ENCODE measurements around the gene KRT7.
A peak's percentile ranks its signal among the peaks of the same experiment; 100 is the strongest.

The KRT7 gene

DNA sequence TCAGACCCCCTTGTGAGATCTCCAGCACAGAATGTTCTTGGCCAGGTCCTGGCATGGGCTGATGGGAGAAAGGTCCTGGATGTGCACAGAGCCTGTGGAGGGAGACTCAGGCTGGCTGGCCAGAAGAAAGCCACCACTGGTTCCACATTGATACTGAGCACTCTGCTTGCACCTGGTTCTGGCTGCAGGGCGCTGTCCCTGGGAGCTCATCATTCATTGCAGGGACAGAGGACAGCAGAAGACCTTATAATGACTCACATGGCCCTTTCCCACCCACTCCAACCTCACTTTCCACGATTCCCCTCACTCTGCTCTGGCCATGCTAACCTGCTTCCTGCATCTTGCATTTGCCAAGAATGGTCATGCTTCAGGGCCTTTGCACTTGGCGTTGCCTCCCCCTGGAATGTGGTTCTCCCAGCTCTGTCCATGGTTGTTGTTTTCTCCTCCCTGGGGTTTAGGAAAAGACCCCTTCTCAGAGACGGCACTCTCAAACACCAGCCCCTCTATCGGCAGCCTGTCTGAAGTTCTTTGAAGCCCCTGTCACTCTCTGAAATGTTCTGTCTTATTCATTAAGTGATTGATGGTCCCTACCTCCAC lies 10.3 kb downstream of the KRT7 start:
- TF ChIP-seq, protein P1, sequence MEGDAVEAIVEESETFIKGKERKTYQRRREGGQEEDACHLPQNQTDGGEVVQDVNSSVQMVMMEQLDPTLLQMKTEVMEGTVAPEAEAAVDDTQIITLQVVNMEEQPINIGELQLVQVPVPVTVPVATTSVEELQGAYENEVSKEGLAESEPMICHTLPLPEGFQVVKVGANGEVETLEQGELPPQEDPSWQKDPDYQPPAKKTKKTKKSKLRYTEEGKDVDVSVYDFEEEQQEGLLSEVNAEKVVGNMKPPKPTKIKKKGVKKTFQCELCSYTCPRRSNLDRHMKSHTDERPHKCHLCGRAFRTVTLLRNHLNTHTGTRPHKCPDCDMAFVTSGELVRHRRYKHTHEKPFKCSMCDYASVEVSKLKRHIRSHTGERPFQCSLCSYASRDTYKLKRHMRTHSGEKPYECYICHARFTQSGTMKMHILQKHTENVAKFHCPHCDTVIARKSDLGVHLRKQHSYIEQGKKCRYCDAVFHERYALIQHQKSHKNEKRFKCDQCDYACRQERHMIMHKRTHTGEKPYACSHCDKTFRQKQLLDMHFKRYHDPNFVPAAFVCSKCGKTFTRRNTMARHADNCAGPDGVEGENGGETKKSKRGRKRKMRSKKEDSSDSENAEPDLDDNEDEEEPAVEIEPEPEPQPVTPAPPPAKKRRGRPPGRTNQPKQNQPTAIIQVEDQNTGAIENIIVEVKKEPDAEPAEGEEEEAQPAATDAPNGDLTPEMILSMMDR (conservative IDR thresholded peaks at IDR 0.05; ENCODE audit: low read length) = no peak
- no peak for DNase-seq (ENCODE audit: low read depth)
- no peak overlapping the region for H3K4me3 ChIP-seq (ENCODE audit: low read length)

DNA sequence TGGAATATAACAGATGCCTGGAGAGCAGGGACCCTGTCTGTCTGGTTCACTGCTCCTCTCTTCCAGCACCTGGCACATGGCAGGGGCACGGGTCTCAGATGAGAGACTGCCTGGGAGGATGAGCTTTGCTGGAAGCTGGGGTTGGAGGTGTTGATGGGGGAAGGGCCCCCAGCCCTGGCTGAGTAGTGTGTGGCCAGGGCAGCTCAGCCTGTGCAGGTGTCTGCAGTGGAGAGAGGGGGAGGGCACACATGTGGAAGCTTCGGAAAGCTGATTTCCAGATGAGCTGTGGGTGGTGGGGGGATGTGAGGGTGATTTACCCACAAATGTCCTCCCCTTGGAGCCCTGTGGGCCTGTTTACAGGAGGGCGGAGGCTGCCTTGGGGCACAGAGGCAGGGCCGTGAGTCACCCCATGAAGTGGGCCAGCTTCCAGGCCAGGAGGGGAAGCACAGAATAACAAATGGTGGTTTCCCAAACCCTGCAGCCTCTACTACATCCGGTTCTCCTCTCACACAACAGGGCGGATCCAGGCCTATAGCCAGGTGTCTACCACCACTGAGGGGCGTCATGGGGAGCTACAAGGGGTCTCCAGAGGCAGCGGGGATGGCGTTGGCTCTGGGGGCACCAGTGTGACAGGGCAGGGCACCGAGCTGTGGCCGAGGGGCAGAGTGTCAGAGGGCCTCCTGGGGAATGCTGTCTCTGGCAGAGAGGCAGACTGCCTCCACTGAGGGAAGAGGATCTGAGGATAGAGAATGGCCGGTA lies 11.0 kb downstream of the KRT7 start:
- peak; percentile 92 for DNase-seq (ENCODE audit: low read depth)

DNA sequence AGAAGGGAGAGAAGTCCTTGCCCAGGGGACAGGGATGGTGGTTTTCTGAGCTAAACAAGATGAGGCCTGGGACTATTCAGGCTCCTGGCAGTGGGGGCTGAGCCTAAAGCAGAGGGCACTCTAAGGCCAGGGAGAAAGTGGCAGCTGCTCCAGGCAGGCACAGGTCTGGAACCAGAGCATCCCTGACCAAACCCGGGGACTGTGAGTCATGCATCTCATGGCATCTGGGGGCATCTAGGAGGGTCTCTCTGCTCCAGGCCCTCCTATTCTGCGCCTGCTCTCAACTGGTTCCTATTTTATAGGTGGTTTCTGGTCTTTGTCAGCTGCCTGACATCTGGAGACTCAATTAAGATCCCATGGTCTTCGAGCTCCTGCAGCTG lies 11.6 kb downstream of the KRT7 start:
- TF ChIP-seq, protein P1 (conservative IDR thresholded peaks at IDR 0.05; ENCODE audit: low read length) = no peak
- H3K4me3 ChIP-seq (ENCODE audit: low read length) = no peak overlapping the region
- no peak for DNase-seq (ENCODE audit: low read depth)

More for the DNA sequence above, 11.0 kb downstream of the KRT7 start:
- no peak overlapping the region for H3K4me3 ChIP-seq (ENCODE audit: low read length)
- TF ChIP-seq, protein P1 (conservative IDR thresholded peaks at IDR 0.05; ENCODE audit: low read length) = no peak

DNA sequence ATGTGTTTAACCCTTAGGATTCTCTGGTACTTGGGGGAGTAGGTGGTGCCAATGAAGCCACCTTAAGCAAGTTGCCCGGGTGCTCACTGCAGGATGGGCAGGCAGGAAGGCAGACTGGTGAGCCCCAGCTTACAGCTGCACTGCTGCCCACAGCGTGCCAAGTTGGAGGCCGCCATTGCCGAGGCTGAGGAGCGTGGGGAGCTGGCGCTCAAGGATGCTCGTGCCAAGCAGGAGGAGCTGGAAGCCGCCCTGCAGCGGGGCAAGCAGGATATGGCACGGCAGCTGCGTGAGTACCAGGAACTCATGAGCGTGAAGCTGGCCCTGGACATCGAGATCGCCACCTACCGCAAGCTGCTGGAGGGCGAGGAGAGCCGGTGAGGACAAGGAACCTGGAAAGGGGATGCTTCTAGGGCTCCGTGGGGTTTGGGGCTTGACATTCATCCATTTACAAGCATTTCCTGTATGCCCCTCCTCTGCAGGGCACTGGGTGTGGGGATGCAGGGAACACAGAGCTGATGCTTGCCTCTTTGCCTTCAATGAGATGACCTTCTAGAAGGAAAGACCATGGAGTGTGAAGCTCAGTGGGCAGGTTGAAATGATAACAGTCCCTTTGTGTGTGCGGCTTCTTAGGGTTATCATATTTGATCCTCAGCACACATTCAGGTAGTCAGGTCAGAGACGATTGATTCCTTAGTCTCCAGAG lies 12.4 kb downstream of the KRT7 start:
- H3K4me3 ChIP-seq (ENCODE audit: low read length) = no peak overlapping the region
- DNase-seq (ENCODE audit: low read depth) = no peak
- TF ChIP-seq, protein P1 (conservative IDR thresholded peaks at IDR 0.05; ENCODE audit: low read length) = no peak

DNA sequence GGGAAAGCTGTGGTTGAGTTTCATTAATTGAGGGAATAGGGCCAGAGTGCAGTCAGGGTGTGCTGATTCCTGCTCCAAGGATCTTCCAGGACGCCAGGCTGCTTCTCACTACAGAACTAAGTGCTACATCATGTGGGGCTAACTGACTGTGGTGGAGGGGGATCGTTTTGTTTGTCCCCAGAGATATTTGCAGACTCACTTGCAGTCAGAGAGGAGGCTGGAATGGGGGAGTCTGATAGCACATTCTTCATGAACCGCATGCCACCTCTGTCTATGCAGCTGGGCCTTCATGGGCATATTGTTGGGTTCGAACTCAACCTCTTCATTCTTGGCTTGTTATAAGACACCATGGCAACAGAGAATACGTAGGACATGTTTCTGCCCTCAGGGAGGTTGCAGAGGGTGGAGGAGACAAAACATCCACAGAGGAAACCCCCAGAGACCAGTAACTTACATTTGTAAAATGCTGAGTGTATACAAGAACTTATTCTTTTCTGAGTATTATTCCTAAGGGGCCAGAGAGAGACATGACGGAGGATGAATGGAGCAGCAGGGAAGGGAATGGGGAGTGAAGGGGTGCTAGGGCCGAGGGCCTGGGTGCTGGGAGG lies 13.0 kb downstream of the KRT7 start:
- H3K4me3 ChIP-seq (ENCODE audit: low read length) = no peak overlapping the region
- TF ChIP-seq, protein P1 (conservative IDR thresholded peaks at IDR 0.05; ENCODE audit: low read length) = no peak
- no peak for DNase-seq (ENCODE audit: low read depth)

- no peak overlapping the region for H3K4me3 ChIP-seq (ENCODE audit: low read length)
- no peak for DNase-seq (ENCODE audit: low read depth)
- TF ChIP-seq, protein P1 (conservative IDR thresholded peaks at IDR 0.05; ENCODE audit: low read length) = no peak
Observed at GRCh38 chr12:52246720-52247621, 13.9 kb downstream of the KRT7 start.
